ENCODE measurements around the gene HECA.

GRCh38 chr6:139142262-139142661 is 7.4 kb downstream of the HECA start:
- TF ChIP-seq CTCF (IDR thresholded peaks at IDR 0.05; ENCODE audit: poor library complexity) = no peak
- TF ChIP-seq EZH2phosphoT487 (IDR thresholded peaks at IDR 0.05; ENCODE audit: low read depth, severe bottlenecking, unreplicated experiment) = no peak
- no peak for TF ChIP-seq EZH2 (IDR thresholded peaks at IDR 0.05; ENCODE audit: borderline replicate concordance)

Data from hepatocyte (in vitro differentiated cells).